Lower leg skin (tissue), 4 donors: Measurements from ENCODE around the gene MYO3B. TPM values are rescaled to one million over a fixed set of nuclear protein-coding genes. Genes with fewer than 3 reads are reported as not detected.
"Not testable (repeated sequence)": the region's sequence is repeated elsewhere in the genome, so short reads cannot be mapped to it uniquely, and the experiment has no call there.

Experiments
- DNase-seq, 2 donors: peaks; one replicate each; pipeline ENCODE4 v3.0.0-alpha.2; 2019; ENCODE audit warnings: low spot score in 2 of 2
- H3K4me3 ChIP-seq: fragments of 200-600 bp; sonication (generic); 2 replicates; pipeline ENCODE4 v1.5.1; 2017; ENCODE audit warnings: mild to moderate bottlenecking, low read depth; ENCODE audit not compliant: poor library complexity, severe bottlenecking
- POLR2A ChIP-seq, 2 donors: fragments of 450-650 bp; IDR thresholded peaks; one replicate each; pipeline ENCODE4 v1.6.1; 2016 to 2017; ENCODE audit warnings: antibody characterized with exemption in 2 of 2, mild to moderate bottlenecking in 1 of 2, moderate library complexity in 1 of 2
- WGBS, 2 donors: methylation state at CpG; one replicate each; pipeline ENCODE4 v1.1.5; 2018; 5-methylcytosine and 5-hydroxymethylcytosine counted together
- intact Hi-C: fragments of 100-400 bp; cut with DNase I; formaldehyde crosslinking; loops from one replicate; pipeline ENCODE4 v1.15.0; 2023; ENCODE audit warnings: low total_unique reads
- total RNA-seq, 4 donors: library from RNA; depleted of rRNA; stranded (reverse); fragments of >200 nt; gene quantifications; one replicate each; pipeline ENCODE4 v1.1.0, GENCODE V29; 2016
- TF ChIP-seq, protein P1 (sequence below), 3 donors: fragments of 450-650 bp; IDR thresholded peaks; one replicate each; pipeline ENCODE4 v1.5.1; 2016; ENCODE audit warnings: antibody characterized with exemption in 3 of 3, mild to moderate bottlenecking in 3 of 3, moderate library complexity in 2 of 3

MYO3B gene
- total RNA-seq, 4 donors from 2014 or later: 0.17 to 0.81 (median 0.66) TPM

DNA sequence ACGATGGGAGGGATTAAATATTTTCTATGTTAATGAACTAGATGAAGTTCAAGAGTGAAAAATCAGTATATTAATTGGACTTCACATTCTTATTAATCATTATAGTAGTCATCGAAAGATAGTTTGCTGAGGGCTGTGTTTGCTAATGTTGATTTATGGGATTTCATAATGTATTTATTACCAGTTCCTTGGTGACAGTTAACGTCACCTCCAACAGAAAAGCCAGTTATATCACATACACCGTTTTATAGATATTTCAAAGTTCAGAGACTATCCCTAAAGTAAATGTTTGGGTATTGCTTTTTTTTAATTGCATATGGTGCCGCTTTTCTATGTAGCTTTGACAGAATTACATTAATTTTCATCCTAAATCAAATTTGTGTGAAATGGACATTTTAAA is 487.8 kb downstream of the MYO3B start:
- TF ChIP-seq POLR2A (IDR thresholded peaks at IDR 0.05): no peak
- TF ChIP-seq, protein P1, sequence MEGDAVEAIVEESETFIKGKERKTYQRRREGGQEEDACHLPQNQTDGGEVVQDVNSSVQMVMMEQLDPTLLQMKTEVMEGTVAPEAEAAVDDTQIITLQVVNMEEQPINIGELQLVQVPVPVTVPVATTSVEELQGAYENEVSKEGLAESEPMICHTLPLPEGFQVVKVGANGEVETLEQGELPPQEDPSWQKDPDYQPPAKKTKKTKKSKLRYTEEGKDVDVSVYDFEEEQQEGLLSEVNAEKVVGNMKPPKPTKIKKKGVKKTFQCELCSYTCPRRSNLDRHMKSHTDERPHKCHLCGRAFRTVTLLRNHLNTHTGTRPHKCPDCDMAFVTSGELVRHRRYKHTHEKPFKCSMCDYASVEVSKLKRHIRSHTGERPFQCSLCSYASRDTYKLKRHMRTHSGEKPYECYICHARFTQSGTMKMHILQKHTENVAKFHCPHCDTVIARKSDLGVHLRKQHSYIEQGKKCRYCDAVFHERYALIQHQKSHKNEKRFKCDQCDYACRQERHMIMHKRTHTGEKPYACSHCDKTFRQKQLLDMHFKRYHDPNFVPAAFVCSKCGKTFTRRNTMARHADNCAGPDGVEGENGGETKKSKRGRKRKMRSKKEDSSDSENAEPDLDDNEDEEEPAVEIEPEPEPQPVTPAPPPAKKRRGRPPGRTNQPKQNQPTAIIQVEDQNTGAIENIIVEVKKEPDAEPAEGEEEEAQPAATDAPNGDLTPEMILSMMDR (IDR thresholded peaks at IDR 0.05): no peak
- 61 to 67% methylated on average over 5 of the region's 5 CpGs for WGBS, 2 donors
- H3K4me3 ChIP-seq: no peak overlapping the region
- no peak for DNase-seq
- intact Hi-C loops: no loop called here

GRCh38 chr2:170669909-170670308 is 492.0 kb downstream of the MYO3B start:
- intact Hi-C loops: no loop called here
- 93 to 94% methylated on average over 3 of the region's 3 CpGs for WGBS, 2 donors
- TF ChIP-seq POLR2A (IDR thresholded peaks at IDR 0.05): no peak
- TF ChIP-seq, protein P1 (IDR thresholded peaks at IDR 0.05): no peak
- no peak overlapping the region for H3K4me3 ChIP-seq
- no peak for DNase-seq

DNA sequence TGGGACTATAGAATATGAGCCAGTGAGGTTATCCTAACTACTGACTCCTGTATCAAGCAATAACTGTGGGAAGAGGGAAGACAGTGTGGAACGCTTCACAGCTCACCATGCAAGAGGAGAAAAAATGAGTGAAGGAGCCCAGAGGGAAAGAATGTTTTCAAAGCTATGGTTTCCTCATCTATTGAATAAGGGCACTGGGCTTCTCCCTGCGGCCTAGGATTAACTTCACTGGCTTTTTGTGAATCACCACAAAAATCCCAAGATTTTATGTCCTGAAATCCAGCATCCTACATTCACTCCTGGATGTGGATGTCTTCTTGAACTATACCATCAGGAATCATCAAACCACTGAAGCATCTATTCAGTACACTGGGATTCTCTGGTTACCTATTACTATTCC is 492.7 kb downstream of the MYO3B start:
- no peak overlapping the region for H3K4me3 ChIP-seq
- DNase-seq: no peak
- 93% methylated on average over 2 of the region's 2 CpGs for WGBS, 2 donors
- no peak for TF ChIP-seq POLR2A (IDR thresholded peaks at IDR 0.05)
- TF ChIP-seq, protein P1 (IDR thresholded peaks at IDR 0.05): no peak
- intact Hi-C loops: no loop called here

DNA sequence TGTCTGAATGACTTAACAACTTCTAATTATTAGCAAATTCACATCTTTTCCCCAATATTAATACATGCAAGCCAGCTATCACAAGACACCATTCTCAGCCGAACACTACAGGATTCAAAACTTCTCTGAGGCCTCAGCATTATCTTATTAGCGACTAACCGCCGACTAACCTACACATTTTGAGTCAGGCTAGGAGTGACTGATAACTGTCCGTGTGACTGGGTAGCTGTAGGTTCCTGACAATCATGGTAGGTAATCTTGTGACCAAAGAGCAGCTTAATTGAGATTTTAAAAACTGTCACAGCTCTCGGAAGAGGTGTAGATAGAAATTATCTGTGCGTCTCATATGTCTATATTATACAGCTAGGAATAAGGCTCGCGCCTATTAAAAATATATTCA is 493.1 kb downstream of the MYO3B start:
- DNase-seq: no peak
- no peak for TF ChIP-seq POLR2A (IDR thresholded peaks at IDR 0.05)
- TF ChIP-seq, protein P1 (IDR thresholded peaks at IDR 0.05): no peak
- intact Hi-C loops: no loop called here
- WGBS, 2 donors: 84 to 88% methylated on average over 9 of the region's 9 CpGs
- H3K4me3 ChIP-seq: no peak overlapping the region

DNA sequence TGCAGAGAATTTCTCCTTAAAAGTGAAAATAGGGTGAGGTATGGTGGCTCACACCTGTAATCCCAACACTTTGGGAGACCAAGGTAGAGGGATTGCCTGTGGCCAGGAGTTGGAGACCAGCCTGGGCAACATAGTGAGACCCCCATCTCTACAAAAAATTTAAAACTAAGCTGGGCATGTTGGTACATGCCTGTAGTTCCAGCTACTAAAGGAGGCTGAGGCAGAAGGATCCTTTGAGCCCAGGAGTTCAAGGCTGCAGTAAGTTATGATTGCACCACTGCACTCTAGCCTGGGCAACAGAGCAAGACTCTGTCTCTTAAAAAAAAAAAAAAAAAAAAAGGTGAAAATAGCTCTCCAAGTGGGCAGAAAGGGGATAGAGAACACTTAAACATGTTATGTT is 496.3 kb downstream of the MYO3B start:
- DNase-seq, intact Hi-C loops, H3K4me3 ChIP-seq: not testable (repeated sequence)

- no peak overlapping the region for H3K4me3 ChIP-seq
- TF ChIP-seq, protein P1 (IDR thresholded peaks at IDR 0.05): no peak
- TF ChIP-seq POLR2A (IDR thresholded peaks at IDR 0.05): no peak
- intact Hi-C loops: no loop called here
- WGBS, 2 donors: 82 to 87% methylated on average over 6 of the region's 6 CpGs
- no peak for DNase-seq
Observed at GRCh38 chr2:170675701-170676100, 497.8 kb downstream of the MYO3B start.
